Hippocampal formation (tissue), 2 donors: ENCODE measurements around the gene SF3A2.

Experiments
- DNase-seq, 2 donors: peaks; one replicate each; lab custom pipeline; 2025; lab: John Stamatoyannopoulos, UW

SF3A2 gene

DNA sequence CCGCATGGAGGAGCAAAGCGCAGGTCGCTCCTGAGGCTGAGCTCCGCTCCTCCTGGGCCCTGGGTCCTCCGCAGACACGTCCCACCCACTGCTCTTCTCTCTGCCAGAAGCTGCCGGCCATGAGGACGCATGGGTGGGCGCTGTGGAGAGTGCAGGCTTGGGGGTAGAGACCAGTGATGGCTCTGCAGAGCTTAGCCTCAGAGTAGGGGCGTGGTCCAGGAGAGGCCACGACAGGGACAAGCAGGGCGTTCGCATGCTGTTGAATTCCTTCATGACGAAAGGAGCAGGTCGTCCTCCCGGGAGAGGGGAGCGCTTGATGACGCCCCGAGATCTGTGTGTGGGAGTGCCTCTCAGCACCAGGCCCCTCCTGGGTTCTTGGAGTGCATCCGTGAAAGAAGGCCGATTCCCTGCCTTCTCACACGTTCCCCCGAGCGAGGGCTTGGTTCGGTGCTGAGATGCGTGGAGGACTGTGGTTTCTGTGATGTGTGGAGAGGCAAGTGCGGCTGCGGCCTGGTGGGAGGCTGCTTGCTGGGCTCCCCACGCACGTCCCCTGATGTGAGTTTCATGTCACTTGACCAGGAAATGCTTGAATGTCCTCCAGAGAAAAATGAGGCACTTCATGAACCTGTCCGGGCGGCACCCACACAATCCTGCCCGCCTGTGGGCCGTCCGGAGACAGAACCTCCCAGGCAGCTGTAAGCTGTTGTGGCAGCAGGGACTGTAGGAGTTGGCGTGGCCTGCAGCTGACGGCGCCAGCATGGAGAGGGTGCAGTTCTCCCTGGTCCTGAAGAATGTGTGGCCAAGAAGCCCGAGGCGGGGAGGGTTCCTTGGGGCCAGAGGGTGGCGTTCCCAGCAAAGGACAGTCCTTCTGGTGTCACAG is 4.5 kb downstream of the SF3A2 start:
- no peak for DNase-seq

DNA sequence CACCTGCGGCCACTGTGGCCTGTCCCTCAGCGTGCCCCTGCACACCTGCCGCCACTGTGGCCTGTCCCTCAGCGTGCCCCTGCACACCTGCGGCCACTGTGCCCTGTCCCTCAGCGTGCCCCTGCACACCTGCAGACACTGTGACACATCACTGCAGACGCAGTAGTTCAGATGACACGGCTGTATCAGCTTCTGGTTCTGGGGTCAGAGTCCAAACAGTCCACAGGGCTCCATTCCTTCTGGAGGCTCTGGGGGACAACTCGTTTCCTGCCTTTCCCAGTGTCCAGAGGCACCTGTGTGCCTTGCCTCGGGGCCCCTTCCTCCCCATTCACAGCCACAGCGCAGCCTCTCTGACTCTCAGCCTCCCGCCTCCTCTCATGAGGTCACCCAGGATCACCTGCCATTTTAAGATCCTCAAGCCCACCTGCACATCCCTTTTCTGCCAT is 5.5 kb downstream of the SF3A2 start:
- no peak for DNase-seq

DNA sequence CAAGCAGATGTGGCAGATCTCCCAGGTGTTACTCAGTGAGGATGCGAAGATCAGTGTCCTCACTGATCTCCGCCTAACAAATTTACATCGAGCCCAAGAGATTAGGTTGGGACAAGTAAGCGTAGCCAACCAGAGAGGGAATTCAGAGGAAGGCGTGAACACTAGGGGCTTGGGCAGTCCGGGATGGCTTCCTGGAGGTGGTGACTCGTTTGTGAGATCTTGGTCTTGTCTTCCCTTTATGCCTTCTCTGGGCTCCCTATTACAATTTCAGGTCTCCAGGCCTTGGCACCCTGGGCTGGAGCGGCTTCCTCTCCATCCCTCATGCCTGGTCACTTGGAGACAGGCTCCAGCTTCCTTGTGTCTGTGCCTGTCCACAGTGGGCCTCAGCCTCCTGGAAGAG is 6.2 kb downstream of the SF3A2 start:
- DNase-seq, result no peak

DNA sequence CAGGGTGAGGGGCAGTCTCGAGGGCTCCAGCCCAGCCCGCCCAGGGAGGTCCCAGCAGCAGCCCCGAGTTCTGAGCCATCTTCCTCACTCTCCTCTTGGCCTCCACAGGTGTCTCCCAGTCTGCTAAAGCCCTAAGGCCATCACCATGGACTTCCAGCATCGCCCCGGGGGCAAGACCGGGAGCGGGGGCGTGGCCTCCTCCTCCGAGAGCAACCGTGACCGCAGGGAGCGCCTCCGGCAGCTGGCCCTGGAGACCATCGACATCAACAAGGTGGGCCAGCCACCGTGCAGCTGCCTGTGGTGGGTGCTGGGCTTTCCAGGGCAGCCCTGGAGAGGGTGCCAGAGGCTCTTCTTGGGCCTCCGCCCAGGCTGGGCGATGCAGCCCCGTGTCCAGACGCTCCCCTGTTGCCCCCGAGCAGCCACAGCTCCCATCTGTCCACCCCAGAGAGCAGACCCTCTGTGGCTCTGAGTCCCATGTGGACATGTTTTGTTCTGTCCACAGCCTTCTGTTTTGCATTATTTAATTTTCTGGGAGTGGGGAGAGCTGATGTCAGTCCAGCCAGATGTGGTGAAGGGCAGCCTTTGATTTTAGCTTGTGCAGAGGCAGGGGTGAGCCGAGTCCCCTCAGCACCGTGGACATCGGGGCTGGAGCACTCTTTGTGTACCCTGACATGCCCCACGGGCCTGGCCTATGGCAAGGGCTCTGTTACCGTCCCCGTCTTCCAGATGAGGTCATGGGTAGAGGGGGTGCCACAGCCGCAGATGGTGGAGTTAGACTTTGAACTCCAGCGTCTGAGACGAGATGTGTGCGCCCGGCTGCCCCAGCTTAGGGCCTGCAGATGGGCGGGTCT is 6.9 kb downstream of the SF3A2 start:
- DNase-seq, result no peak

GRCh38 chr19:2244125-2244411 is 7.4 kb downstream of the SF3A2 start:
- no peak for DNase-seq

- no peak for DNase-seq
These were observed 7.9 kb downstream of the SF3A2 start for GRCh38 chr19:2244486-2244885.

GRCh38 chr19:2245273-2245672 is 8.6 kb downstream of the SF3A2 start:
- DNase-seq, result no peak

- DNase-seq, result no peak
These were observed 9.5 kb downstream of the SF3A2 start for GRCh38 chr19:2246014-2246620.

- peak in 1 of 2 donors; percentile 39 for DNase-seq
These were observed 10.3 kb downstream of the SF3A2 start for GRCh38 chr19:2246801-2247361.

GRCh38 chr19:2247433-2248101 is 10.9 kb downstream of the SF3A2 start:
- DNase-seq, result no peak

GRCh38 chr19:2248136-2249009 is 11.7 kb downstream of the SF3A2 start:
- no peak for DNase-seq

DNA sequence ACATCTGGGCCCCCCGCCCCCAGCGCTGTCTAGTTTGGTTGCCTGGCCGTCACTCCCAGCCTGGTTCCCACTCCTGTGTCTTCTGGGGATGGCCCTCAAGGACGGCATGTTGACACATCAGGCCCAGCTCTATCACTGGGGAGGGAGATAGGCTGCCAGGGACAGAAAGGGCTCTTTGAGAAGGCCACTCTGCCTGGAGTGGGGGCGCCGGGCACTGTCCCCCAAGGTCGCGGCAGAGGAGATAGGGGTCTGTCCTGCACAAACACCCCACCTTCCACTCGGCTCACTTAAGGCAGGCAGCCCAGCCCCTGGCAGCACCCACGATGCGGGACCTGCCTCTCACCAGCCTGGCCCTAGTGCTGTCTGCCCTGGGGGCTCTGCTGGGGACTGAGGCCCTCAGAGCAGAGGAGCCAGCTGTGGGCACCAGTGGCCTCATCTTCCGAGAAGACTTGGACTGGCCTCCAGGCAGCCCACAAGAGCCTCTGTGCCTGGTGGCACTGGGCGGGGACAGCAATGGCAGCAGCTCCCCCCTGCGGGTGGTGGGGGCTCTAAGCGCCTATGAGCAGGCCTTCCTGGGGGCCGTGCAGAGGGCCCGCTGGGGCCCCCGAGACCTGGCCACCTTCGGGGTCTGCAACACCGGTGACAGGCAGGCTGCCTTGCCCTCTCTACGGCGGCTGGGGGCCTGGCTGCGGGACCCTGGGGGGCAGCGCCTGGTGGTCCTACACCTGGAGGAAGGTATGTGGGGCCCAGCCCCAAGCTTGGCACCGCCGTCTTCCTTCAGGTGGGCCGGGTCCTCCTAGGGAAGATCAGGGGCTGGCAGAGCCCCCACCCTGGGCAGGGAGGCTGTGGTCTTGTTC is 12.6 kb downstream of the SF3A2 start, which contains the start of gene AMH:
Gene AMH (plus strand): TSS at position 314 of the 857 bp plus-strand sequence. CDS start 10 bp downstream, at position 324.
- no peak for DNase-seq

DNA sequence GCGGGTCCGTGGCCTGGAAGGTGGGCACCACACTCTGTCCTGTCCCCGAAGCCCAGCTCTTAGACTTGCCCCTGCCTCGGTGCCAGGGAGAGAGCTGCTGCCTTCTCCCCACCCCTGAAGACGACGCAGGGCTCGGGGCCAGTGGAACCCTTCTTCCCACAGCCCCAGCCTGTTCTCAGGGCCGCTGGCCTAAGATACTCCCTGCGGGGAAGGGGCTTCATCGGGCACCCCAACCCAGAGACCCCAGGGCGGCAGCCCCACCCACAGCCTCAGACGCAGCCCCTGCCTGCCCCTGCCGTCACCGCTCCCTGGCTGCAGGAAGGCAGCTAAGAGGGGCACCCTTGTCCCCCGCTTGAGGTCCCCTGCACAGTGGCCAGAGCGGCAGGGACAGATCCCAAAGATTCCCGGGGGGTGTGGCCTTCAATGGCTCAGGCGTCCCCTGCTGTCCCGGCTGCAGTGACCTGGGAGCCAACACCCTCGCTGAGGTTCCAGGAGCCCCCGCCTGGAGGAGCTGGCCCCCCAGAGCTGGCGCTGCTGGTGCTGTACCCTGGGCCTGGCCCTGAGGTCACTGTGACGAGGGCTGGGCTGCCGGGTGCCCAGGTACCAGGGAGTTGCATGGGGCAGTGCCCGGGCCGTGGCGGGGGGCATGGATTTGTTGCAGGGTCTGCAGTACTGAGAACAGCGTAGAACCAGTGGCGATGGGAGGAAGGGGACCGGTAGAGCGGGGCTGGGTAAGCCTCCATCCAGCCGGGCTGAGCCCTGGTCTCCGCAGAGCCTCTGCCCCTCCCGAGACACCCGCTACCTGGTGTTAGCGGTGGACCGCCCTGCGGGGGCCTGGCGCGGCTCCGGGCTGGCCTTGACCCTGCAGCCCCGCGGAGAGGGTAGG is 13.5 kb downstream of the SF3A2 start:
- DNase-seq, result no peak

DNA sequence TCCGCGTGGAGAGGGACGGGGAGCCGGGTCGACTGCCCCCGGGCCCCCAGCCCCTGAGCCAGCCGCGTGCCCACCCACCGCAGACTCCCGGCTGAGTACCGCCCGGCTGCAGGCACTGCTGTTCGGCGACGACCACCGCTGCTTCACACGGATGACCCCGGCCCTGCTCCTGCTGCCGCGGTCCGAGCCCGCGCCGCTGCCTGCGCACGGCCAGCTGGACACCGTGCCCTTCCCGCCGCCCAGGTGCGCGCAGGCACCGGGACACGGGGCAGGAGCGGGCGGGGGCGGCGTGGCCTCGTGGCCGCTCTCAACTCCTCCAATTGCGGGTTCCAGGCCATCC is 14.1 kb downstream of the SF3A2 start:
- no peak for DNase-seq

DNA sequence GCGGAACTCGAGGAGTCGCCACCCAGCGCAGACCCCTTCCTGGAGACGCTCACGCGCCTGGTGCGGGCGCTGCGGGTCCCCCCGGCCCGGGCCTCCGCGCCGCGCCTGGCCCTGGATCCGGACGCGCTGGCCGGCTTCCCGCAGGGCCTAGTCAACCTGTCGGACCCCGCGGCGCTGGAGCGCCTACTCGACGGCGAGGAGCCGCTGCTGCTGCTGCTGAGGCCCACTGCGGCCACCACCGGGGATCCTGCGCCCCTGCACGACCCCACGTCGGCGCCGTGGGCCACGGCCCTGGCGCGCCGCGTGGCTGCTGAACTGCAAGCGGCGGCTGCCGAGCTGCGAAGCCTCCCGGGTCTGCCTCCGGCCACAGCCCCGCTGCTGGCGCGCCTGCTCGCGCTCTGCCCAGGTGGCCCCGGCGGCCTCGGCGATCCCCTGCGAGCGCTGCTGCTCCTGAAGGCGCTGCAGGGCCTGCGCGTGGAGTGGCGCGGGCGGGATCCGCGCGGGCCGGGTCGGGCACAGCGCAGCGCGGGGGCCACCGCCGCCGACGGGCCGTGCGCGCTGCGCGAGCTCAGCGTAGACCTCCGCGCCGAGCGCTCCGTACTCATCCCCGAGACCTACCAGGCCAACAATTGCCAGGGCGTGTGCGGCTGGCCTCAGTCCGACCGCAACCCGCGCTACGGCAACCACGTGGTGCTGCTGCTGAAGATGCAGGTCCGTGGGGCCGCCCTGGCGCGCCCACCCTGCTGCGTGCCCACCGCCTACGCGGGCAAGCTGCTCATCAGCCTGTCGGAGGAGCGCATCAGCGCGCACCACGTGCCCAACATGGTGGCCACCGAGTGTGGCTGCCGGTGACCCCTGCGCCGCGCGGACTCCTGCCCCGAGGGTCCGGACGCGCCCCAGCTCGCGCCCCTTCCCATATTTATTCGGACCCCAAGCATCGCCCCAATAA is 14.8 kb downstream of the SF3A2 start:
- DNase-seq, result no peak

GRCh38 chr19:2252055-2252796 is 15.6 kb downstream of the SF3A2 start:
- DNase-seq, result no peak

DNA sequence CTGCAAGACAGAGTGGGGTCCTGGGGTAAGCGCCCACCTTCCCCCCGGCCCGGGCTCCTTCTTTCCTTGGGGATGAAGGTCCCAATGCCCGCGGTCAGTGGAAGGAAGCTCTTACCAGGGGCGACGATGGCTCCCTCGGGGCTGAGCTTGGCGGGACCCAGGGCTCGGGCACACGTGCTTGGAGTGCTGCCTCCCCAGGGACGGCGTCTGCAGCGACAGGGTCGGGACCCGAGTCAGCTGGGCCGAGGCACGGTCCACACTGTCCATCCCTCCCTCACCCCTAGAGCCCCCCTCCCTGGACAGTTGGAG is 16.1 kb downstream of the SF3A2 start:
- no peak for DNase-seq
